OCI-LY3 (cell line): ENCODE data around the gene TENM4.

Source experiments
- H2AFZ ChIP-seq: fragments of 200-600, 300-600 bp; shearing (Covaris generic); 2 replicates; pipeline ENCODE4 v1.6.0; 2014; ENCODE audit warnings: antibody characterized with exemption, low read depth, low read length
- H3K27ac ChIP-seq: fragments of 200-600, 300-600 bp; sonication (generic); 2 replicates; pipeline ENCODE4 v1.5.1; 2014; ENCODE audit warnings: mild to moderate bottlenecking, low read length, moderate library complexity, mixed read lengths
- H3K27me3 ChIP-seq: fragments of 200-600, 300-600 bp; sonication (generic); 2 replicates; pipeline ENCODE4 v1.6.1; 2014; ENCODE audit warnings: low read depth, low read length, mixed read lengths
- H3K36me3 ChIP-seq: fragments of 200-600, 300-600 bp; sonication (generic); replicated peaks from 2 replicates; pipeline ENCODE3; 2014; ENCODE audit warnings: low read depth, low read length, mixed read lengths
- H3K4me1 ChIP-seq: fragments of 300-600, 200-600 bp; sonication (generic); 2 replicates; pipeline ENCODE4 v1.6.1; 2014; ENCODE audit warnings: low read length, mixed read lengths
- H3K4me2 ChIP-seq: fragments of 200-600, 300-600 bp; sonication (generic); 2 replicates; pipeline ENCODE4 v1.6.1; 2014; ENCODE audit warnings: low read length, mixed read lengths
- H3K4me3 ChIP-seq: fragments of 300-600, 200-600 bp; sonication (generic); 2 replicates; pipeline ENCODE4 v1.5.1; 2014; ENCODE audit warnings: antibody characterized with exemption, mild to moderate bottlenecking, low read length, moderate library complexity
- H3K79me2 ChIP-seq: fragments of 300-600, 200-600 bp; shearing (Covaris generic); 2 replicates; pipeline ENCODE4 v1.6.1; 2014; ENCODE audit warnings: mild to moderate bottlenecking, low read length, mixed read lengths
- H3K9ac ChIP-seq: fragments of 300-600, 200-600 bp; shearing (Covaris generic); 2 replicates; pipeline ENCODE4 v1.6.0; 2014; ENCODE audit warnings: mild to moderate bottlenecking, low read length, moderate library complexity
- H3K9me3 ChIP-seq: fragments of 200-600, 300-600 bp; shearing (Covaris generic); 2 replicates; pipeline ENCODE4 v1.6.1; 2014; ENCODE audit warnings: low read length, mixed read lengths; ENCODE audit not compliant: insufficient read depth
- H4K20me1 ChIP-seq: fragments of 200-600, 300-600 bp; sonication (generic); 2 replicates; pipeline ENCODE4 v1.6.1; 2016; ENCODE audit warnings: low read length, mixed read lengths; ENCODE audit not compliant: insufficient read depth
- EZH2phosphoT487 ChIP-seq: fragments of 200-600 bp; shearing (Covaris generic); IDR thresholded peaks from 2 replicates; pipeline ENCODE4 v1.6.1; 2018; ENCODE audit warnings: antibody characterized with exemption, mixed run types, low read depth
- TF ChIP-seq, protein P1 (sequence below): fragments of 200-600, 300-600 bp; sonication (generic); IDR thresholded peaks from 2 replicates; pipeline ENCODE4 v1.5.1; 2014; ENCODE audit warnings: antibody characterized with exemption, low read length, low read depth

TENM4 gene

GRCh38 chr11:79088967-79089366, 351.9 kb downstream of the TENM4 start:
- Histone ChIP-seq H3K79me2 (no peaks in the 10 kb centered on the region), H3K4me2 (no peak overlapping the region), H3K27ac (no peak overlapping the region), H2AFZ (no peak overlapping the region), H3K36me3 (no peaks in the 10 kb centered on the region), H4K20me1 (0 out of 2 replicates have a peak, but pooled peaks cover 3% of the 10 kb centered on the region), H3K9me3 (no peaks in the 10 kb centered on the region), H3K4me3 (no peak overlapping the region), H3K9ac (no peak overlapping the region), H3K4me1 (no peaks in the 10 kb centered on the region), H3K27me3 (no peaks in the 10 kb centered on the region)
- TF ChIP-seq, protein P1, sequence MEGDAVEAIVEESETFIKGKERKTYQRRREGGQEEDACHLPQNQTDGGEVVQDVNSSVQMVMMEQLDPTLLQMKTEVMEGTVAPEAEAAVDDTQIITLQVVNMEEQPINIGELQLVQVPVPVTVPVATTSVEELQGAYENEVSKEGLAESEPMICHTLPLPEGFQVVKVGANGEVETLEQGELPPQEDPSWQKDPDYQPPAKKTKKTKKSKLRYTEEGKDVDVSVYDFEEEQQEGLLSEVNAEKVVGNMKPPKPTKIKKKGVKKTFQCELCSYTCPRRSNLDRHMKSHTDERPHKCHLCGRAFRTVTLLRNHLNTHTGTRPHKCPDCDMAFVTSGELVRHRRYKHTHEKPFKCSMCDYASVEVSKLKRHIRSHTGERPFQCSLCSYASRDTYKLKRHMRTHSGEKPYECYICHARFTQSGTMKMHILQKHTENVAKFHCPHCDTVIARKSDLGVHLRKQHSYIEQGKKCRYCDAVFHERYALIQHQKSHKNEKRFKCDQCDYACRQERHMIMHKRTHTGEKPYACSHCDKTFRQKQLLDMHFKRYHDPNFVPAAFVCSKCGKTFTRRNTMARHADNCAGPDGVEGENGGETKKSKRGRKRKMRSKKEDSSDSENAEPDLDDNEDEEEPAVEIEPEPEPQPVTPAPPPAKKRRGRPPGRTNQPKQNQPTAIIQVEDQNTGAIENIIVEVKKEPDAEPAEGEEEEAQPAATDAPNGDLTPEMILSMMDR, result no peak

- TF ChIP-seq, protein P1, result no peak
- no peaks in the 10 kb centered on the region for H3K9me3 ChIP-seq
- H3K27ac ChIP-seq, result no peak overlapping the region
- no peaks in the 10 kb centered on the region for H3K36me3 ChIP-seq
- H3K27me3 ChIP-seq, result no peaks in the 10 kb centered on the region
- no peaks in the 10 kb centered on the region for H3K79me2 ChIP-seq
- no peak overlapping the region for H3K9ac ChIP-seq
- no peak overlapping the region for H2AFZ ChIP-seq
- no peak overlapping the region for H3K4me2 ChIP-seq
- H4K20me1 ChIP-seq, result 0 out of 2 replicates have a peak, but pooled peaks cover 3% of the 10 kb centered on the region
- no peak overlapping the region for H3K4me3 ChIP-seq
- no peaks in the 10 kb centered on the region for H3K4me1 ChIP-seq
These were observed 352.9 kb downstream of the TENM4 start for GRCh38 chr11:79087961-79088318.

- Histone ChIP-seq H3K27ac (no peak overlapping the region), H3K4me2 (no peak overlapping the region), H4K20me1 (0 out of 2 replicates have a peak, but pooled peaks cover 3% of the 10 kb centered on the region), H3K79me2 (no peaks in the 10 kb centered on the region), H3K27me3 (no peaks in the 10 kb centered on the region), H3K4me3 (no peak overlapping the region), H3K9me3 (no peaks in the 10 kb centered on the region), H3K9ac (no peak overlapping the region), H2AFZ (no peak overlapping the region), H3K4me1 (no peaks in the 10 kb centered on the region), H3K36me3 (no peaks in the 10 kb centered on the region)
- no peak for TF ChIP-seq EZH2phosphoT487
- TF ChIP-seq, protein P1, result no peak
These were observed 353.4 kb downstream of the TENM4 start for GRCh38 chr11:79087238-79087960.

- H4K20me1 ChIP-seq, result no peaks in the 10 kb centered on the region
- H3K27me3 ChIP-seq, result no peaks in the 10 kb centered on the region
- H3K79me2 ChIP-seq, result no peaks in the 10 kb centered on the region
- no peaks in the 10 kb centered on the region for H3K9me3 ChIP-seq
- peaks cover 10% of the 10 kb centered on the region for H3K4me1 ChIP-seq
- no peak overlapping the region for H3K4me2 ChIP-seq
- no peak overlapping the region for H3K4me3 ChIP-seq
- H3K36me3 ChIP-seq, result no peaks in the 10 kb centered on the region
- no peak overlapping the region for H2AFZ ChIP-seq
- TF ChIP-seq, protein P1, result no peak
- TF ChIP-seq EZH2phosphoT487, result no peak
- no peak overlapping the region for H3K27ac ChIP-seq
- H3K9ac ChIP-seq, result no peak overlapping the region
These were observed 354.8 kb downstream of the TENM4 start for GRCh38 chr11:79086056-79086455.
